SU-DHL-6 (cell line): ENCODE data around the gene NOP14.

Experiments used
- CTCF ChIP-seq: fragments of 200-600 bp; sonication (generic); IDR thresholded peaks from one replicate; pipeline ENCODE4 v1.5.1; 2017; ENCODE audit warnings: antibody characterized with exemption, mild to moderate bottlenecking, low read length, moderate library complexity; ENCODE audit not compliant: insufficient read depth, poor library complexity, severe bottlenecking
- EZH2phosphoT487 ChIP-seq: fragments of 200-600 bp; sonication (generic), shearing (Covaris generic); conservative IDR thresholded peaks from 2 replicates; pipeline ENCODE4 v1.6.1; 2018; ENCODE audit warnings: mild to moderate bottlenecking, antibody characterized with exemption, low read length, moderate library complexity, mixed read lengths

DNA sequence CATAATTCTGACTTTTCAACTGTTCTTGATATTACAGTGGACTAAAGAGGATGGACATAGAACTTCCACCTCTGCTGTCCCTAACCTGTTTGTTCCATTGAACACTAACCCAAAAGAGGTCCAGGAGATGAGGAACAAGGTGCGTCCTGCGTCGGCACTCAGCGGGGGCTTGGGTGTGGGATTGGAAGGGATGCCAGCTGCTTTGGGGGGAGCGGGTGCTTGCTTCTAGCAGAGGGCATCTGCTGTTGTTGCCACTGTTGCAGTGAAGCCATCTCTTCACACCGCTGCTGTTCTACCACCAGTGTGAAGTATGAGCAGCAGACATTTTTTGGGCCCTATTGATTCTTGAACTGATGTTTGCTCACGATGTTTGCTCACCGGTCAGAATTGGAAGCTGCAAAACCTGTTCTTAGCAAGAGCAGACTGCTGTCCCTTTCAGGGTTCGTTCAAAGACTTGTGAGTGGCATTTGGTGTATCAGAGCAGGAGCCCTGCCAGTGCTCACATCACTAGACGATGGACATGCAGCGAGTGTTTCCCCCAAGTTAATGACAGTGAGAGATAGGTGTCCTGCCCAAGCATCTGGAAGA is 55.4 kb downstream of the NOP14 start:
- TF ChIP-seq CTCF: no peak
- no peak for TF ChIP-seq EZH2phosphoT487
